ENCODE results near the gene FLOT2. TPM values are rescaled to one million over a fixed set of nuclear protein-coding genes. Genes with fewer than 3 reads are reported as not detected.
"Not testable (repeated sequence)": the region's sequence is repeated elsewhere in the genome, so short reads cannot be mapped to it uniquely, and the experiment has no call there.

The FLOT2 gene
- total and polyA plus RNA-seq, 4 donors, result 46.2 to 226 (median 121) TPM

DNA sequence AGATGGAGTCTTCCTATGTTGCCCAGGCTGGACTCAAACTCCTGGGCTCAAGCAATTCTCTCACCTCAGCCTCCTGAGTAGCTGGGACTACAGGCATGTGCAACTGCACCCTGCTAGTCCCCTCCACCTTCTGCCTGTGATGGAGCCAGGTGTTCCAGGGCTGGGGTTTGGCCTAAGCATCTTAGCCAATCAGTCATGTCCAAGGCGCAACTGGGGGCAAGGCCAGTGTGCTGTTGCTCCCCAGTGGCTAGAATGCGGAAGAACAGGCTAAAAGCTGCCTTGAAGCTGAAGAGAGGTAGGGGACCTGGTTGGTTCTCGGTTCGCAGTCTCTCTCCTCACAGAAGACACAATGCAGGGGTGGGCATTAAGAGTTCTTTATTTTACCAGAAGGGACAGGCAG, 18.6 kb downstream of the FLOT2 start:
- Histone ChIP-seq H3K9ac (ENCODE audit: insufficient read depth in 1 of 2, low read length in 2 of 2) (no peak overlapping the region), H3K4me3 (no peak overlapping the region), H3K27ac (ENCODE audit: low read depth in 1 of 2, low read length in 1 of 2) (no peak overlapping the region), H3K4me1 (ENCODE audit: control insufficient read depth in 5 of 5, insufficient read depth in 5 of 5, low read length in 5 of 5) (no peaks in the 10 kb centered on the region), H3K36me3 (ENCODE audit: control insufficient read depth in 4 of 4, insufficient read depth in 4 of 4, low read length in 4 of 4) (peaks cover 2 to 50% (median 25%) of the 10 kb centered on the region in 4 donors), H3K27me3 (ENCODE audit: control insufficient read depth in 3 of 3, insufficient read depth in 3 of 3, low read length in 2 of 3) (no peaks in the 10 kb centered on the region), H3K9me3 (ENCODE audit: control insufficient read depth in 4 of 4, insufficient read depth in 3 of 4, low read length in 3 of 4) (no peaks in the 10 kb centered on the region)
- DNase-seq, result peak; percentile 12 to 31 (median 20)
- TF ChIP-seq CTCF (IDR thresholded peaks at IDR 0.05; ENCODE audit: control extremely low read depth, extremely low read depth), result no peak
- ATAC-seq (ENCODE audit: insufficient read depth, low FRiP score), result no peak
- 79 to 90% methylated on average over 4 of the region's 4 CpGs for WGBS, 2 donors

DNA sequence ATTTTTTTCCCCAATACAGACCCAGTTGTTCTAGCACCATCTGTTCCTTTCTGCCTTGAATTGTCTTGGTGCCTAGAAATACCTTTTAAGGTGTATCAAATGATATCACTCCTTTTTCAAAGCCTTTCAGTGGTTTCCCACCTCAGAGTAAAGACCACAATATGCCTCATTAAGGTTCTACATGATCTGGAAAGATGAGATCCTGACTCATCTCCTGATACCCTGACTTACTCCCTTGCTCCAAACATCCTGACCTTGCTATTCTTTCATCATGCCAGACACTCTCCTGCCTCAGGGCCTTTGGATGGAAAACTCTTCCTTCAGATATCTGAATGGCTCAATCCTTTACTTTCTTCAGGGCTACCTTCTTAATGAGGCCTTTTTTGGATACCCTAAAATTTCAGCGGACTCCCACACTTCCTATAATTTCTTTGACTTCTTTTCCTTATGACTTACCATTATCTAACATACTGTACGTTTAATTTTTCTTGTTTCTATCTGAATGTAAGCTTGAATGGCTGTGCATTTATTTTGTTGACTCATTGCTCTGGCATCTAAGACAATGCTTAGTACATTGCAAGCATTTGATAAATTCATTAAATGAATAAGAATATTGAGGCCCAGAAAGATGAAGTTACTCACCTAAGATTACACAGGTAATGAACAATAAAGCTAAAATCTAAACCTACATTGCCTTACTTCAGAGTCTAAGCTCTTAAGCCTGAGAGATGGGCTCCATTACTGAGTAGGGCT, 19.2 kb downstream of the FLOT2 start:
- no peak overlapping the region for H3K9ac ChIP-seq (ENCODE audit: insufficient read depth in 1 of 2, low read length in 2 of 2)
- H3K9me3 ChIP-seq (ENCODE audit: control insufficient read depth in 4 of 4, insufficient read depth in 3 of 4, low read length in 3 of 4), result no peaks in the 10 kb centered on the region
- H3K4me1 ChIP-seq (ENCODE audit: control insufficient read depth in 5 of 5, insufficient read depth in 5 of 5, low read length in 5 of 5), result no peaks in the 10 kb centered on the region
- ATAC-seq (ENCODE audit: insufficient read depth, low FRiP score), result no peak
- no peak overlapping the region for H3K27ac ChIP-seq (ENCODE audit: low read depth in 1 of 2, low read length in 1 of 2)
- WGBS, 2 donors, result 91 to 96% methylated on average over 2 of the region's 2 CpGs
- no peak for DNase-seq
- H3K27me3 ChIP-seq (ENCODE audit: control insufficient read depth in 3 of 3, insufficient read depth in 3 of 3, low read length in 2 of 3), result no peaks in the 10 kb centered on the region
- no peak overlapping the region for H3K4me3 ChIP-seq
- TF ChIP-seq CTCF (IDR thresholded peaks at IDR 0.05; ENCODE audit: control extremely low read depth, extremely low read depth), result no peak
- H3K36me3 ChIP-seq (ENCODE audit: control insufficient read depth in 4 of 4, insufficient read depth in 4 of 4, low read length in 4 of 4), result peaks cover 2 to 44% (median 23%) of the 10 kb centered on the region in 4 donors

DNA sequence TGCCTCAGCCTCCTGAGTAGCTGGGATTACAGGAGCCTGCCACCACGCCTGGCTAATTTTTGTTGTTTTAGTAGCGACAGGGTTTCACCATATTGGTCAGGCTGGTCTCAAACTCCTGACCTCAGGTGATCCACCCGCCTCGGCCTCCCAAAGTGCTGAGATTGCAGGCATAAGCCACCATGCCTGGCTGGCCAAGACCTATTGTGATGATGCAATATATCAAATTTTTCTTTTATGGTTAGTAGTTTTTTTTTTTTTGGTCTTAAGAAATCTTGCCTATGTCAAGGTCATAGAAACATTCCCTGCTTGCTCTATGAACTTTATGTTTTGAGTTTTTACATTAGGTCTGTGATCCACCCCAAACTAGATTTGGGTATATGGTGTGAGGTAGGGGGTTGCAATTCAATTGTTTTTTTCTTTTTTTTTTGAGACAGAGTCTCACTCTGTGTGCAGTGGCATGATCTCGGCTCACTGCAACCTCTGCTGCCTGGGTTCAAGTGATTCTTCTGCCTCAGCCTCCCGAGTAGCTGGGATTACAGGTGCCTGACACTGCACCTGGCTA, 20.3 kb downstream of the FLOT2 start:
- ATAC-seq (ENCODE audit: insufficient read depth, low FRiP score); DNase-seq; H3K9me3 ChIP-seq (ENCODE audit: control insufficient read depth in 4 of 4, insufficient read depth in 3 of 4, low read length in 3 of 4); H3K9ac ChIP-seq (ENCODE audit: insufficient read depth in 1 of 2, low read length in 2 of 2); H3K27ac ChIP-seq (ENCODE audit: low read depth in 1 of 2, low read length in 1 of 2); H3K27me3 ChIP-seq (ENCODE audit: control insufficient read depth in 3 of 3, insufficient read depth in 3 of 3, low read length in 2 of 3); H3K4me1 ChIP-seq (ENCODE audit: control insufficient read depth in 5 of 5, insufficient read depth in 5 of 5, low read length in 5 of 5); H3K4me3 ChIP-seq: not testable (repeated sequence)
- WGBS, 2 donors, result 95 to 100% methylated on average over 6 of the region's 6 CpGs
- peaks cover 2 to 34% (median 20%) of the 10 kb centered on the region in 4 donors for H3K36me3 ChIP-seq (ENCODE audit: control insufficient read depth in 4 of 4, insufficient read depth in 4 of 4, low read length in 4 of 4)

DNA sequence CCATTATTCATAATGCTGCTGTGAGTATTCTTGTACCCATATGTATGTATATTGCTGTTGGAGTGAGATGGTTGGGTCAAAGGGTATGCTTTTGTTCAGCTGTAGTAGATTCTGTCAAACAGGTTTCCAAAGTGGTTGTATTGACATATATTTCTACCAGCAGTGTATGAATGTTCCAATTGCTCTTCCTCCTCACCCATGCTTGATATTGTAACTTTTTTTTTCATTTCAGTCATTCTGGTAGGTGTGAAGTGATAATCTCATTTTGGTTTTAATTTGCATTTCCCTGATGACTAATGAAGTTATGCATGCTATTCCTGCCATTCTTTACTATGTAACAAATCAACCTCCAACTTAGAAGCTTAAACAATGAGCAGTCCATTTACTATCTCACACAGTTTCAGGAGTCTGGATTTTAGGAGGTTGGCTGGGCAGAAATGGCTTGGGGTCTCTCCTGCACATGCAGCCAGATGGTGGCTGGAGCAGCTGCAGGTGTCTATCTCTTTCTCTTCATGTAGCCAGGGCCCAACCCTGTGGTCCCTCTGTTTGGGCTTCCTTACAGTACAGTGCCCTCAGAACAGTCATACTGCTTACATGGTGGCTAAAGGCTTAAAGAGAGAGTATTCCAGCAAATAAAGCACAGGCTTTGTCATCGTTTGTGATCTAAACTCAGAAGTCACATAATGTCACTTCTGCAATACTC, 21.5 kb downstream of the FLOT2 start:
- no peak for ATAC-seq (ENCODE audit: insufficient read depth, low FRiP score)
- no peaks in the 10 kb centered on the region for H3K4me1 ChIP-seq (ENCODE audit: control insufficient read depth in 5 of 5, insufficient read depth in 5 of 5, low read length in 5 of 5)

More for the DNA sequence above, 21.5 kb downstream of the FLOT2 start:
- H3K4me3 ChIP-seq, result no peak overlapping the region
- 48 to 74% methylated on average over 1 of the region's 1 CpG for WGBS, 2 donors
- peaks cover 2 to 22% (median 11%) of the 10 kb centered on the region in 4 donors for H3K36me3 ChIP-seq (ENCODE audit: control insufficient read depth in 4 of 4, insufficient read depth in 4 of 4, low read length in 4 of 4)
- H3K27ac ChIP-seq (ENCODE audit: low read depth in 1 of 2, low read length in 1 of 2), result no peak overlapping the region
- H3K9me3 ChIP-seq (ENCODE audit: control insufficient read depth in 4 of 4, insufficient read depth in 3 of 4, low read length in 3 of 4), result no peaks in the 10 kb centered on the region
- no peak for TF ChIP-seq CTCF (IDR thresholded peaks at IDR 0.05; ENCODE audit: control extremely low read depth, extremely low read depth)
- no peaks in the 10 kb centered on the region for H3K27me3 ChIP-seq (ENCODE audit: control insufficient read depth in 3 of 3, insufficient read depth in 3 of 3, low read length in 2 of 3)
- H3K9ac ChIP-seq (ENCODE audit: insufficient read depth in 1 of 2, low read length in 2 of 2), result no peak overlapping the region
- no peak for DNase-seq
